ENCODE results near the gene FN1. TPM values are rescaled to one million over a fixed set of nuclear protein-coding genes. Genes with fewer than 3 reads are reported as not detected.

The FN1 gene
- total and polyA plus RNA-seq, 12 donors, result 44.6 to 322 (median 110) TPM

DNA sequence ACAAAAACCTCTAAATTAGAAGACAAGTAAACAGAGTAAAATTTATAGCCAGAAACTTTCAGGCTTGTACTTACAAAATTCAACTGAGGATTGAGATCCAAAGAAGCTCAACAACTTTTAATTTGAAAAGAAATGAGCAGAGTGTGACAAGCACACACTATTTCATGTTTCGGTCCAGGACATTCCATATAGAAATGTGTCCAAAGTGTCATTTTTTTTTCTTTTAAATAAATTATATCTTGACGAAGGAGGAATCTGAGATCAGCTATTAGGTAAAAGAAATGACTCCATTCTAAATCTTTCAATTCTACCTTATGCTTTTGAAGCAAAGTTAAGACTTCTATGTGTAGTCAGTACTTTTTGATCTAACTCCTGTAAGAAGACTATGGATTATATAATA, 4.6 kb downstream of the FN1 start:
- 36 to 49% (median 43%) methylated on average over 2 of the region's 2 CpGs for WGBS, 4 donors
- DNase-seq, result no peak
- TF ChIP-seq, protein P1, sequence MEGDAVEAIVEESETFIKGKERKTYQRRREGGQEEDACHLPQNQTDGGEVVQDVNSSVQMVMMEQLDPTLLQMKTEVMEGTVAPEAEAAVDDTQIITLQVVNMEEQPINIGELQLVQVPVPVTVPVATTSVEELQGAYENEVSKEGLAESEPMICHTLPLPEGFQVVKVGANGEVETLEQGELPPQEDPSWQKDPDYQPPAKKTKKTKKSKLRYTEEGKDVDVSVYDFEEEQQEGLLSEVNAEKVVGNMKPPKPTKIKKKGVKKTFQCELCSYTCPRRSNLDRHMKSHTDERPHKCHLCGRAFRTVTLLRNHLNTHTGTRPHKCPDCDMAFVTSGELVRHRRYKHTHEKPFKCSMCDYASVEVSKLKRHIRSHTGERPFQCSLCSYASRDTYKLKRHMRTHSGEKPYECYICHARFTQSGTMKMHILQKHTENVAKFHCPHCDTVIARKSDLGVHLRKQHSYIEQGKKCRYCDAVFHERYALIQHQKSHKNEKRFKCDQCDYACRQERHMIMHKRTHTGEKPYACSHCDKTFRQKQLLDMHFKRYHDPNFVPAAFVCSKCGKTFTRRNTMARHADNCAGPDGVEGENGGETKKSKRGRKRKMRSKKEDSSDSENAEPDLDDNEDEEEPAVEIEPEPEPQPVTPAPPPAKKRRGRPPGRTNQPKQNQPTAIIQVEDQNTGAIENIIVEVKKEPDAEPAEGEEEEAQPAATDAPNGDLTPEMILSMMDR (IDR thresholded peaks at IDR 0.05), result no peak
- no peak for TF ChIP-seq POLR2A (IDR thresholded peaks at IDR 0.05)
- intact Hi-C loops (cut with DNase I), result no loop called here
- Histone ChIP-seq H3K9me3 (replicated peaks in 1 of 3) (no peaks in the 10 kb centered on the region), H3K4me3 (no peak overlapping the region), H3K4me1 (replicated peaks in 1 of 2) (peaks cover 7 to 8% of the 10 kb centered on the region in 2 donors), H3K27ac (no peak overlapping the region), H3K27me3 (no peaks in the 10 kb centered on the region), H3K36me3 (replicated peaks in 1 of 2) (no peaks in the 10 kb centered on the region)

DNA sequence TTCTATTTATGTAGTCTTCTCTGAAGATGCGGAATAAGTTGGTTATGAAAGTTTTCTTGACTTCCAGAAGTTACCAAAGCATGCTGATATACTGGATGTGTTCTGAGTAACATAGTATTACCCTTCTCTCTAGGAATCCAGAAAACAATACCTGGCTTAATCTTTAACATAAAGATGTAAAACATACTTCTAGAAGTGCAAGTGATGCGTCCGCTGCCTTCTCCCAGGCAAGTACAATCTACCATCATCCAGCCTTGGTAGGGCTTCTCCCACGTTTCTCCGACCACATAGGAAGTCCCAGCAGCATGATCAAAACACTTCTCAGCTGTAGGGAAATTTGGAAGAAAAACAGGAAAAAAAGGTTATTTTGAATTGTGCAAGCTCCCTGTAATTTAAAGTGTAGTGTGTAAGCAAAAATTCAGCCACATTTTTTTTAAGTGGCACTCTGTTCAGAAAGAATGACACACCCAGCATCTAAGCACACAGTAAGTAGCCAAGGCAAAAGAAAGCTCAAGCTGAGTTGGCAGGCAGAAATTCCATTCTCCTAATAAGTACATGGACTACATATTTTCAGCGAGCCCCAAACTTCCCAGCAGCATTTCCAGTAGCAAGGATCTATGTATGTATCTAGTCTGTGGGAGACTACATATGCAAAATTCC, 5.2 kb downstream of the FN1 start:
- H3K36me3 ChIP-seq (replicated peaks in 1 of 2), result no peaks in the 10 kb centered on the region
- H3K4me3 ChIP-seq, result no peak overlapping the region
- TF ChIP-seq, protein P1 (IDR thresholded peaks at IDR 0.05), result no peak
- TF ChIP-seq POLR2A (IDR thresholded peaks at IDR 0.05), result no peak
- peaks cover 4% of the 10 kb centered on the region in 2 donors for H3K4me1 ChIP-seq (replicated peaks in 1 of 2)
- WGBS, 4 donors, result 71 to 83% (median 80%) methylated on average over 6 of the region's 6 CpGs
- no peaks in the 10 kb centered on the region for H3K27me3 ChIP-seq
- H3K9me3 ChIP-seq (replicated peaks in 1 of 3), result no peaks in the 10 kb centered on the region
- DNase-seq, result no peak
- intact Hi-C loops (cut with DNase I), result no loop called here
- H3K27ac ChIP-seq, result no peak overlapping the region

DNA sequence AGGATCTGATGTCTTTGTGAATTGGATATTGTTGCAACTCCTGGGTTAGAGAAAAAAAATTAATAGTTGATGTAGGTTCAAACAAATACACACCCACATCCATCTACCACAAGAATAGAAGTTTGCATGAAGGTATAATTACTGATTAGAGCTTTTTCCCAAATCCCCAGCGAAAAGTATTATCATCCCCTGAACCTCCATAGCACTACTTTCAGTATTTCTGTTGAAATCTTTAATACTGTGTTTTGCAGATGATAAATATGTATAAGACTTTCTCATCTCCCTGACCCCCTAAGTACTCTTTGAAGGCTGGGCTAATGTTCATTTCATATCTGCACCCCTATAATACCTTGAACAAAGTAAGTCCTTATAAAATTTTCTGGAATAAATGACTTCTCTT, 6.4 kb downstream of the FN1 start:
- intact Hi-C loops (cut with DNase I), result no loop called here
- no peaks in the 10 kb centered on the region for H3K27me3 ChIP-seq
- H3K9me3 ChIP-seq (replicated peaks in 1 of 3), result no peaks in the 10 kb centered on the region
- no peaks in the 10 kb centered on the region for H3K36me3 ChIP-seq (replicated peaks in 1 of 2)
- H3K4me1 ChIP-seq (replicated peaks in 1 of 2), result no peaks in the 10 kb centered on the region
- H3K4me3 ChIP-seq, result no peak overlapping the region
- WGBS, 4 donors, result 82 to 95% (median 90%) methylated on average over 1 of the region's 1 CpG
- H3K27ac ChIP-seq, result no peak overlapping the region
- no peak for DNase-seq
- TF ChIP-seq POLR2A (IDR thresholded peaks at IDR 0.05), result no peak
- TF ChIP-seq, protein P1 (IDR thresholded peaks at IDR 0.05), result no peak

DNA sequence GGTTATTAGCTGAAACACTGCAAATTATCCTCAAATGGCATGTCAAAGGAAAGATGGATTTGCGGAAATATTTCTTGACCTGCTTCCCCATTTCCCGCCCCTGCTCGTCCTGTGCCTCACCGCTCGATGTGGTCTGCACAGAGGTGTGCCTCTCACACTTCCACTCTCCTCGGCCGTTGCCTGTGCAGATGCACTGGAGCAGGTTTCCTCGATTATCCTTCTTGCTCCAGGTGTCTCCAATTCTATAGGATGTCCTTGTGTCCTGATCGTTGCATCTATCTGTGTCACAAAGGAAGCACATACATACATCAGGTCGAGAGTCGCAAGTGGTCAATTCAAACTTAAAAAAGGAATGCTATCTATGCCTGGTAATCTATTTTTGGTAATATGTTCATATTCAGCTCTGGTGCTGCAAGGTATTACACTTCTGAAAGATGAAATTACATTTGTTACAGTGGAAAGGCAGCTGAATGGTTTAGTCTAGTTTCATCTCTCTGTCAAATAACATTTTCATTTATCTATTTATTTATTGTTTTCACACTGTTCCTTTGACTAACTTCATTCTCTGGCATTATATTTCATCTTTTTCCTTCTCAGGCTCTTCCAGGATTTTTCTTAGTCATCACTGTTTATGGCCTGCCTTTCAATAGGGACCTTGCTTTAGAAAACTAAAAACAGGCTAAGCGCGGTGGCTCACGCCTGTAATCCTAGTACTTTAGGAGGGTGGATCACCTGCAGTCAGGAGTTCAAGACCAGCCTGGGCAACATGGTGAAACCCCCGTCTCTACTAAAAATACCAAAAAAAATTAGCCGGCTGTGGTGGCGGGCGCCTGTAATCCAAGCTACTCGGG, 7.6 kb downstream of the FN1 start:
- Histone ChIP-seq H3K4me3 (no peak overlapping the region), H3K27me3 (no peaks in the 10 kb centered on the region), H3K27ac (no peak overlapping the region), H3K4me1 (replicated peaks in 1 of 2) (no peaks in the 10 kb centered on the region), H3K36me3 (replicated peaks in 1 of 2) (no peaks in the 10 kb centered on the region), H3K9me3 (replicated peaks in 1 of 3) (no peaks in the 10 kb centered on the region)
- WGBS, 4 donors, result 89 to 94% (median 92%) methylated on average over 19 of the region's 19 CpGs
- no peak for TF ChIP-seq POLR2A (IDR thresholded peaks at IDR 0.05)
- intact Hi-C loops (cut with DNase I), result no loop called here
- DNase-seq, result no peak
